ENCODE results near the gene NENF. TPM values are rescaled to one million over a fixed set of nuclear protein-coding genes. Genes with fewer than 3 reads are reported as not detected.

Gene NENF
- total RNA-seq, 4 donors from 2014 or later: 82.8 to 139 (median 84.6) TPM

GRCh38 chr1:212489284-212489859 lies 56.7 kb downstream of the NENF start:
- WGBS, 2 donors: 77 to 85% methylated on average over 4 of the region's 4 CpGs
- no peak for DNase-seq (ENCODE audit: low spot score in 2 of 2)
- intact Hi-C loops (cut with DNase I; ENCODE audit: low total_unique reads): no loop called here
- no peak overlapping the region for H3K4me3 ChIP-seq (ENCODE audit: low read depth, poor library complexity, severe bottlenecking)
- TF ChIP-seq CTCF (IDR thresholded peaks at IDR 0.05) (no peak), POLR2A (IDR thresholded peaks at IDR 0.05) (no peak)

GRCh38 chr1:212490276-212490675 lies 57.6 kb downstream of the NENF start:
- H3K4me3 ChIP-seq (ENCODE audit: low read depth, poor library complexity, severe bottlenecking): no peak overlapping the region
- intact Hi-C loops (cut with DNase I; ENCODE audit: low total_unique reads): no loop called here
- WGBS, 2 donors: 80 to 92% methylated on average over 2 of the region's 2 CpGs
- TF ChIP-seq CTCF (IDR thresholded peaks at IDR 0.05) (no peak), POLR2A (IDR thresholded peaks at IDR 0.05) (no peak)
- no peak for DNase-seq (ENCODE audit: low spot score in 2 of 2)

GRCh38 chr1:212491454-212491853 lies 58.7 kb downstream of the NENF start:
- WGBS, 2 donors: 79 to 82% methylated on average over 4 of the region's 4 CpGs
- H3K4me3 ChIP-seq (ENCODE audit: low read depth, poor library complexity, severe bottlenecking): no peak overlapping the region
- TF ChIP-seq CTCF (IDR thresholded peaks at IDR 0.05): no peak
- no peak for TF ChIP-seq POLR2A (IDR thresholded peaks at IDR 0.05)
- intact Hi-C loops (cut with DNase I; ENCODE audit: low total_unique reads): no loop called here
- no peak for DNase-seq (ENCODE audit: low spot score in 2 of 2)

Other genes with a start within 250 kb of the NENF start
- gene PPP2R5A, start 147.5 kb upstream of the NENF start, total RNA-seq: 10 to 100 TPM; 34.9 to 57.6 (median 53.2) TPM
- 1 to 10 TPM; 2.5 to 8.6 (median 6.1) TPM for gene PACC1, start 18.0 kb upstream of the NENF start, total RNA-seq
- 10 to 100 TPM in 3 of 4 donors, 1 to 10 TPM in 1; 8.2 to 71.6 (median 17.2) TPM for gene ATF3, start 175.8 kb downstream of the NENF start, total RNA-seq